HepG2 (cell line): Measurements from ENCODE around the gene CS.

Experiments
- KLF9 ChIP-seq: IDR thresholded peaks from 2 replicates; pipeline ENCODE4 v1.6.1; 2016; ENCODE audit warnings: low read depth
- SP1 ChIP-seq, 2 experiments: fragments of 450-650 bp in 1 of 2; sonication (generic) in 1 of 2; formaldehyde crosslinking in 1 of 2; IDR thresholded peaks; 2 replicates each; pipeline versions ENCODE4 v1.4.0 to v1.6.1; 2016 to 2020; ENCODE audit warnings: missing genetic modification reagents in 1 of 2
- SRSF9 ChIP-seq: fragments of 200-400 bp; formaldehyde crosslinking; IDR thresholded peaks from 2 replicates; pipeline ENCODE4 v1.6.1; 2018; ENCODE audit warnings: borderline replicate concordance, mild to moderate bottlenecking, low read depth, low read length; ENCODE audit not compliant: insufficient read depth, poor library complexity, severe bottlenecking
- TBP ChIP-seq: sonication (generic); formaldehyde crosslinking; IDR thresholded peaks from 2 replicates; pipeline ENCODE4 v1.5.0; 2020; ENCODE audit warnings: missing genetic modification reagents

DNA sequence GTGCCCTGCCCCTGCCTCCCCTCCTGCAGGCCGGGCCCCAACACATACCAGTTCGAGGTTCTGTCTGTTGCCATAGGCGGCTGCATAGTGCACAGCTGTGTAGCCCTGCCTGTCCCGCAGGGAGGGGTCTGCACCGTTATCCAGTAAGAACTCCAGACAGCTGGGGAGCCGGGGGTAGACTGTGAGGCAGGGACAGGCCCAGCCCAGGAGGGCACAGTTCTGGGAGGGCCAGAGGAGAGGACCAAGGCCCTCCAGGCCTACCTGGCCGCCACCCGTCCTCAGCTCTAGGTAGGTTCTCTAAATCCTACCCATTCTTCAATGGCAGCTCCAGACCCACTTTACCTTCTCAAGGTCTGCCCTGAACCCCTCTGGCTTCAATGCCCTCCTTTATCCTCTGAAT is 51.4 kb downstream of the CS start:
- TF ChIP-seq KLF9 (CRISPR knock-in tag) (no peak), SRSF9 (no peak), TBP (CRISPR knock-in tag) (no peak), SP1 (IDR thresholded peaks at IDR 0.05) (no peak), SP1 (CRISPR knock-in tag; IDR thresholded peaks at IDR 0.05) (no peak)
